Panc1 (cell line): ENCODE data around the gene ADGRL3. TPM values are rescaled to one million over a fixed set of nuclear protein-coding genes. Genes with fewer than 3 reads are reported as not detected.

Experiments used
- ATAC-seq: fragments of 200-7000 bp; cut with Tn5 transposase; 2 replicates; pipeline ENCODE4 v1.9.1; 2020; ENCODE audit warnings: mild to moderate bottlenecking, moderate library complexity
- BruUV-seq: library from RNA; stranded (reverse); fragments of 400-500 nt; replicated peaks from 2 replicates; lab custom pipeline; 2021; lab: Mats Ljungman, UMichigan
- CTCF ChIA-PET: fragments of 300-600 bp; sonication (Branson Sonifier 250); formaldehyde crosslinking; loops from one replicate; lab custom pipeline; 2022; ENCODE audit warnings: antibody characterized with exemption; lab: Charles Lee
- POLR2A ChIA-PET: fragments of 300-600 bp; sonication (Branson Sonifier 250); formaldehyde crosslinking; loops from one replicate; lab custom pipeline; 2022; ENCODE audit warnings: antibody characterized with exemption; lab: Charles Lee
- DNase-seq: peaks from one replicate; pipeline ENCODE4 v3.0.0-alpha.2; 2010; ENCODE audit warnings: low read depth, low spot score
- H3K27ac ChIP-seq: 2 replicates; pipeline ENCODE4 v1.5.1; 2011; ENCODE audit warnings: mild to moderate bottlenecking, low read length, inconsistent platforms
- H3K27me3 ChIP-seq: fragments of 200-500 bp; sonication (Bioruptor generic); 2 replicates; pipeline ENCODE4 v1.6.0; 2014; ENCODE audit warnings: low read length, inconsistent platforms; ENCODE audit not compliant: control insufficient read depth, insufficient read depth
- H3K36me3 ChIP-seq: fragments of 200-500 bp; sonication (Bioruptor generic); 2 replicates; pipeline ENCODE4 v1.5.1; 2014; ENCODE audit warnings: inconsistent platforms, mild to moderate bottlenecking, low read length, moderate library complexity; ENCODE audit not compliant: control insufficient read depth, insufficient read depth
- H3K4me1 ChIP-seq: 2 replicates; pipeline ENCODE4 v1.5.1; 2011; ENCODE audit warnings: inconsistent platforms, mild to moderate bottlenecking, low read length, moderate library complexity; ENCODE audit not compliant: control insufficient read depth, insufficient read depth
- H3K4me3 ChIP-seq, 2 experiments: 2 replicates each; pipeline ENCODE4 v1.5.1; 2011 to 2012; ENCODE audit warnings: low read depth in 2 of 2, low read length in 2 of 2, mild to moderate bottlenecking in 2 of 2, inconsistent platforms in 1 of 2, moderate library complexity in 1 of 2
- H3K9me3 ChIP-seq: fragments of 200-500 bp; sonication (Bioruptor generic); 2 replicates; pipeline ENCODE4 v1.5.1; 2014; ENCODE audit warnings: low read depth, mild to moderate bottlenecking, inconsistent platforms, low read length, moderate library complexity; ENCODE audit not compliant: control insufficient read depth, insufficient read depth
- POLR2AphosphoS5 ChIP-seq: IDR thresholded peaks from 2 replicates; pipeline ENCODE4 v1.6.1; 2012; ENCODE audit warnings: mild to moderate bottlenecking, low read depth, low read length, moderate library complexity
- SIN3A ChIP-seq: IDR thresholded peaks from 2 replicates; pipeline ENCODE4 v1.6.1; 2012; ENCODE audit warnings: low read depth, mild to moderate bottlenecking, low read length, moderate library complexity, borderline replicate concordance; ENCODE audit not compliant: insufficient read depth
- TCF7L2 ChIP-seq: IDR thresholded peaks from 2 replicates; pipeline ENCODE4 v1.6.1; 2011; ENCODE audit warnings: mild to moderate bottlenecking, low read depth, low read length, inconsistent platforms
- in situ Hi-C: cut with HindIII; loops from 2 replicates; pipeline ENCODE4 v1.10.0; 2016; ENCODE audit warnings: low sequenced_read_pairs, low pct_unique_long_range_greater_than_20kb
- intact Hi-C: fragments of 100-400 bp; cut with micrococcal nuclease; formaldehyde crosslinking; loops from one replicate; pipeline ENCODE4 v1.10.0; 2022; ENCODE audit not compliant: unreplicated experiment
- total RNA-seq: library from RNA; stranded (reverse); gene quantifications from one replicate; pipeline ENCODE4 v1.2.1, GENCODE V29; 2021; ENCODE audit not compliant: unreplicated experiment
- TF ChIP-seq, protein P1 (sequence below), 2 experiments: IDR thresholded peaks; 2 replicates each; pipeline ENCODE4 v1.6.1; 2011 to 2012; ENCODE audit warnings: low read depth in 2 of 2, control low read depth in 1 of 2, low read length in 1 of 2, mild to moderate bottlenecking in 1 of 2, moderate library complexity in 1 of 2; ENCODE audit not compliant: insufficient read depth in 1 of 2
- TF ChIP-seq, protein P2 (sequence below): fragments of 450-650 bp; IDR thresholded peaks from 2 replicates; pipeline ENCODE4 v1.5.1; 2017; ENCODE audit warnings: mild to moderate bottlenecking

Gene ADGRL3
- total RNA-seq, 1 experiment from 2014 or later = 0.23 TPM

DNA sequence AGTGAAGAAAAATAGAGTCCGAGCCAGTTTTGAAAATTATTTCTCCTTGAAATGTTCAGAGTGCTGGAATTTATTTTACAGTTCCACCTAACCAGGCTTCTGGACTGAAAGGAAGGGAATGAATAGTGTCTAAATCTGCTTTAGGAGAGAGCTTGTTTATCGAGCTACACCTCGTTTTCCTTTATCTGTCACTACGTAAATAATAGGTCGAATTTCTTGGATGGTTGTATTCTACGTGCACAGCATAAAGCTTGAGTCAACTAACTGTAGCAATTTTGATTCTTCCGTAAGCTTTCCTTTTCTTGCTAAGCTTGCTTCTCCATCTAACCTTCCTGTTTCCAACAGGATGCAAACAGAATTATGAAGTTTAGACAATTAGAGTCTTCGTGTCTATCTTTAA lies 48.6 kb downstream of the ADGRL3 start:
- ChIA-PET CTCF (no interaction called here), POLR2A (no interaction called here)

DNA sequence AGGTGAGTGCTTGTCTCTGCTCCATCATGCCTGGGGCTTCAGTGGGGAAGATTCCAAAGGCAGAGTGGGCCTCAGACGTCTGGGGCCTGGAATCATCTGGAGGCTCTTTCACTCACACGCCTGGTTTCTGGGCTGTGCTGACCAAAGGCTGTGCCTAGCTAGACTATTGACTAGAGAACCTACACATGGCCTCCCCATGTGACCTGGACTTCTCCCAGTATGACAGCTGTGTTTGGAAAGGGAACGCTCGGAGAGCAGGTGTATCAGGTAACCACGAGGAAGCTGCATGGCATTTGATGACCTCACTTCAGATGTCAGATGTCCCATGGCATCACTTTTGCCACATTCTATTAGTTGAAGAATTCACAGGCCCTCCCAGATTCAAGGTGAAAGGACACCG lies 51.0 kb downstream of the ADGRL3 start:
- POLR2A ChIA-PET = no interaction called here
- TF ChIP-seq SIN3A (no peak), TCF7L2 (no peak), POLR2AphosphoS5 (no peak)
- TF ChIP-seq, protein P1, sequence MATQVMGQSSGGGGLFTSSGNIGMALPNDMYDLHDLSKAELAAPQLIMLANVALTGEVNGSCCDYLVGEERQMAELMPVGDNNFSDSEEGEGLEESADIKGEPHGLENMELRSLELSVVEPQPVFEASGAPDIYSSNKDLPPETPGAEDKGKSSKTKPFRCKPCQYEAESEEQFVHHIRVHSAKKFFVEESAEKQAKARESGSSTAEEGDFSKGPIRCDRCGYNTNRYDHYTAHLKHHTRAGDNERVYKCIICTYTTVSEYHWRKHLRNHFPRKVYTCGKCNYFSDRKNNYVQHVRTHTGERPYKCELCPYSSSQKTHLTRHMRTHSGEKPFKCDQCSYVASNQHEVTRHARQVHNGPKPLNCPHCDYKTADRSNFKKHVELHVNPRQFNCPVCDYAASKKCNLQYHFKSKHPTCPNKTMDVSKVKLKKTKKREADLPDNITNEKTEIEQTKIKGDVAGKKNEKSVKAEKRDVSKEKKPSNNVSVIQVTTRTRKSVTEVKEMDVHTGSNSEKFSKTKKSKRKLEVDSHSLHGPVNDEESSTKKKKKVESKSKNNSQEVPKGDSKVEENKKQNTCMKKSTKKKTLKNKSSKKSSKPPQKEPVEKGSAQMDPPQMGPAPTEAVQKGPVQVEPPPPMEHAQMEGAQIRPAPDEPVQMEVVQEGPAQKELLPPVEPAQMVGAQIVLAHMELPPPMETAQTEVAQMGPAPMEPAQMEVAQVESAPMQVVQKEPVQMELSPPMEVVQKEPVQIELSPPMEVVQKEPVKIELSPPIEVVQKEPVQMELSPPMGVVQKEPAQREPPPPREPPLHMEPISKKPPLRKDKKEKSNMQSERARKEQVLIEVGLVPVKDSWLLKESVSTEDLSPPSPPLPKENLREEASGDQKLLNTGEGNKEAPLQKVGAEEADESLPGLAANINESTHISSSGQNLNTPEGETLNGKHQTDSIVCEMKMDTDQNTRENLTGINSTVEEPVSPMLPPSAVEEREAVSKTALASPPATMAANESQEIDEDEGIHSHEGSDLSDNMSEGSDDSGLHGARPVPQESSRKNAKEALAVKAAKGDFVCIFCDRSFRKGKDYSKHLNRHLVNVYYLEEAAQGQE (IDR thresholded peaks at IDR 0.05; ENCODE audit: insufficient read depth in 1 of 2, low read depth in 2 of 2, low read length in 1 of 2) = no peak
- TF ChIP-seq, protein P2, sequence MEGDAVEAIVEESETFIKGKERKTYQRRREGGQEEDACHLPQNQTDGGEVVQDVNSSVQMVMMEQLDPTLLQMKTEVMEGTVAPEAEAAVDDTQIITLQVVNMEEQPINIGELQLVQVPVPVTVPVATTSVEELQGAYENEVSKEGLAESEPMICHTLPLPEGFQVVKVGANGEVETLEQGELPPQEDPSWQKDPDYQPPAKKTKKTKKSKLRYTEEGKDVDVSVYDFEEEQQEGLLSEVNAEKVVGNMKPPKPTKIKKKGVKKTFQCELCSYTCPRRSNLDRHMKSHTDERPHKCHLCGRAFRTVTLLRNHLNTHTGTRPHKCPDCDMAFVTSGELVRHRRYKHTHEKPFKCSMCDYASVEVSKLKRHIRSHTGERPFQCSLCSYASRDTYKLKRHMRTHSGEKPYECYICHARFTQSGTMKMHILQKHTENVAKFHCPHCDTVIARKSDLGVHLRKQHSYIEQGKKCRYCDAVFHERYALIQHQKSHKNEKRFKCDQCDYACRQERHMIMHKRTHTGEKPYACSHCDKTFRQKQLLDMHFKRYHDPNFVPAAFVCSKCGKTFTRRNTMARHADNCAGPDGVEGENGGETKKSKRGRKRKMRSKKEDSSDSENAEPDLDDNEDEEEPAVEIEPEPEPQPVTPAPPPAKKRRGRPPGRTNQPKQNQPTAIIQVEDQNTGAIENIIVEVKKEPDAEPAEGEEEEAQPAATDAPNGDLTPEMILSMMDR = no peak

More for the DNA sequence above, 48.6 kb downstream of the ADGRL3 start:
- DNase-seq = no peak
- H3K36me3 ChIP-seq = no peaks in the 10 kb centered on the region
- no peak overlapping the region for H3K27ac ChIP-seq
- ATAC-seq = no peak
- H3K9me3 ChIP-seq = no peaks in the 10 kb centered on the region
- intact Hi-C loops = no loop called here
- no peaks in the 10 kb centered on the region for H3K27me3 ChIP-seq
- H3K4me1 ChIP-seq = no peaks in the 10 kb centered on the region
- H3K4me3 ChIP-seq = no peak overlapping the region
- no TSS peak for BruUV-seq
- in situ Hi-C loops = no loop called here
- TF ChIP-seq POLR2AphosphoS5 (no peak), TCF7L2 (no peak), SIN3A (no peak)
- TF ChIP-seq, protein P1 (IDR thresholded peaks at IDR 0.05; ENCODE audit: insufficient read depth in 1 of 2, low read depth in 2 of 2, low read length in 1 of 2) = no peak
- TF ChIP-seq, protein P2 = no peak

More for the DNA sequence above, 51.0 kb downstream of the ADGRL3 start:
- intact Hi-C loops = no loop called here
- no peak overlapping the region for H3K27ac ChIP-seq
- H3K9me3 ChIP-seq = no peaks in the 10 kb centered on the region
- no TSS peak for BruUV-seq
- in situ Hi-C loops = no loop called here
- ATAC-seq = no peak
- DNase-seq = no peak
- no peak overlapping the region for H3K4me3 ChIP-seq
- no peaks in the 10 kb centered on the region for H3K27me3 ChIP-seq
- no peaks in the 10 kb centered on the region for H3K36me3 ChIP-seq
- CTCF ChIA-PET = no interaction called here
- H3K4me1 ChIP-seq = no peaks in the 10 kb centered on the region
